ENCODE results near the gene NCBP2.

Gene NCBP2

DNA sequence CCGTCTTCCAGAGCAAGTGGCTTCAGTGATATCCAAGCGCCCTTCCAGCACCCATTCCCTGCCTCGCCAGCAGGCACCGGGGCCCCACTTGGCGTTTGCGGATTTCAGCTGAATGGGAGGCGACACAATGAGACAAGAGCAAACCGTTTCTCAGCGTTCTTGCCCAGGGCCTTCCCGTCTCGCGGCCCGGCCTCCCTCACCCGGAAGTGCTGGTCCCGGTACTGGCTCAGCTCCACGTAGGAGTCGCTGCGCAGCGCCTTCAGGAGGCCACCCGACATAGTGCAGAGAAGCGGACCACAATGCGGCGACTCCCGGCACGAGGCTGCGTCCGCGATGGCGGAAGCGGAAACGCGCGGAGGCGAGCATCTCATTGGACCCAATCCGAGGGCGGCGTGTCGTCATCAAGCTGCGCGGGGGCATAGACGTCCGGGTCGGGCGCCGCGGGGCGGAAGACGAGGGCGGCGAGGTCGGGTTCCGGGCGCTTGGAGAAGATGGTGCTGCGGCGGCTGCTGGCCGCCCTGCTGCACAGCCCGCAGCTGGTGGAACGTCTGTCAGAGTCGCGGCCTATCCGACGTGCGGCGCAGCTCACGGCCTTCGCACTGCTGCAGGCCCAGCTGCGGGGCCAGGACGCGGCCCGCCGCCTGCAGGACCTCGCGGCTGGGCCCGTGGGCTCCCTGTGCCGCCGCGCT is at the start of gene NCBP2:
TSS of gene NCBP2 (minus strand) at position 303 of the 689 bp plus-strand sequence. CDS start at position 278, 25 bp downstream.
- no peak for FAIRE-seq

DNA sequence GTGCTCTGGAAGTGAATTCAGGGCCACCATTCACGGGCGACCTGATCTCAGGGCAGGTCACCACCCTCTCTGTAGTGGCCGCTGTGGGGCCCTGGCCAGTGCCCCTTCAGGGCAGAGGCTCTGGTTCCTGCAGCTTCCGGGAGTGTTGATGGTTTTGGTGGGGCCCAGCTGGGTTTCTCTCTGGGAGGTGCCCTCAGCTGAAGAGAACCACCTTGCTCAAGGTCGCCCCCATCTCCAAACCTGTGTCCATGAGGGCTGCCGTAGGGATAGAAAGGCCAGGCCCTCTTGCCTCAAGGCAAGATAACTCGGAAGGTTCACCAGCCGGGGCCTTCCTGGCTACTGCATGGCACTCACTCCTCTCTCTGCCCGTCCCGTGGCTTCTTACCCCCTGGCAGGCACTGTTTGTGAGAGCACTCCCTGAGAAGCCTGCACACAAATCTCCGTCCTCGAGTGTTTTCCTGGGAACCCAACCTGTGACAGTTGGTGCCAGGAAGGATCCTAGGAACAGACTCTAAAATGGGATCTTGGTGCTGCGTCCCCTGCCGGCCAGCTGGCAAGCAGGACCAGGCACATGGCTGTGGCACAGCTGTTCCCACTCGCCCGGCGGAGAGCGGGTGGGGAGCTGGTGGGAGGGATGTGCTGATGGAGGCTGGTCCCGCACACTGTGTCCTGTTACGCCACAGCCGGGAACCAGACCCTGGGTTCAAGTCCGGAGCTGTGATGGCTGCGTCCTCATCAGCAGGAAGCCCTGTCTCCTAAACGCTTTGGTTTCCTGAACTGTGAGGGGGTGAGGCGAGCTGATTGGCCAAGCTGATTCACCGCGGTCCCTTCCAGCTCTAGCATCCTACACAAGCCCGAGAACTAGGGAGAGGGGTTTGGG is 49.5 kb upstream of the NCBP2 start:
- FAIRE-seq: no peak

- no peak for FAIRE-seq
Measured at GRCh38 chr3:196990601-196991007, 48.3 kb upstream of the NCBP2 start.

DNA sequence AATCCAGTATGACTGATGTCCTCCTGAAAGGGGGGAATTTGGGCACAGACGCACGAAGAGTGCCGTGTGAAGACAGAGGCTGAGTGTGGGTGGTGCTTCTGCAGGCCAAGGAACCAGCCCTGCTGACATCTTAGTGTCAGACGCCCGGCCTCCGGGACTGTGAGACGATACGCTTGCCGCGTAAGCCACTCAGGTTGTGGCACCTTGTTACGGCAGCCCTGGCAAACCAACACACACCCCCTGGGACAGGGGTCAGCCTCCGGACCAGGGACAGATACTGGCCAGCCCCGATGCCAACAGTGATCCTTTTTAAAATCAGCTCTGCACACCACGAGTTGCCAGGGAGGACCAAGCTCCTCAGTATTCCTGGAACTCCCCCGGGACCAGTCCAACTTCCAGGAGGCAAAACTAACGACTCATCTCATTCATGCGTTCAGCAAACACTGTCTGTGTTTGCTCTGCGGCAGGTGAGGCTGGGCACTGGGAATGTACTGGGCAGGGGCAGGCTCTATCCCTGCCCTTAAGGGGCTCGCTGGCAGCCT is 47.5 kb upstream of the NCBP2 start:
- FAIRE-seq: no peak

GRCh38 chr3:196988241-196989029 is 46.1 kb upstream of the NCBP2 start:
- FAIRE-seq: no peak

- no peak for FAIRE-seq
Measured at GRCh38 chr3:196987022-196987421, 44.7 kb upstream of the NCBP2 start.

DNA sequence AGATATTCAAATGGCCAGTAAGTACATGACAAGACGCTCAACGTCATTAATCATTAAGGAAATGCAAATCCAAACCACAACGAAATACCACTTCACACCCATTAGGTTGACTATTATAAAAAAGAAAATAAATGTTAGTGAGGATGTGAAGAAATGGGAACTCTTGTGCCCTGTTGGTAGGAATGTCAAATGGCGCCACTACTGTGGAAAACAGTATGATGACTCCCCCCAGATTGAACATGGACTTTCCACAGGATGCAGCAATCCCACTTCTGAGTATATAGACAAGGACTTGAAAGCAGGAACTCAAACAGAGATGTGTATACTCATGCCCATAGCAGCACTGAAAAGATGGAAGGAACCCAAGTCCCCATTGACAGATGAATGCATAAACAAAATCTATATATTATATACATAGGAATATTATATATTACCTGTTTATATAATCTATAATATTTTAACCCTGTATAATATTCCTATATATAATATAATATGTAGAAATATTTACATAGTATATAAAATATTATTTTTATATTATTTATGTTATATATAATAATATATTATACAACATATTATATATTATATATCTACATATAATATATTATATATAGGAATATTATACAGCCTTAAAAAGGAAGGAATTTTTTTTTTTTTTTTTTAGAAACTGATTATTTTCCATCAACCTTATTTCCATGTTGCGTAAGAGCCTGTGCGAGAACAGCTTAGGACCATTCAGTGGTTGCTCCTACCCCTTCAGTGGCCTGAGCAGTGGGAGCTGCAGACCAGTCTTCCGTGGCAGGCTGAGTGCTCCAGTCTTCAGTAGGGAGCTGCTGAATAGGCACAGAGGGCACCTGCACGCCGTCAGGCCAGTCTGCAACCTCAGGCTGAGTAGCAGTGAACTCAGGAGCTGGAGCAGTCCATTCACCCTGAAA is 43.9 kb upstream of the NCBP2 start:
- peak; percentile 86 for FAIRE-seq

DNA sequence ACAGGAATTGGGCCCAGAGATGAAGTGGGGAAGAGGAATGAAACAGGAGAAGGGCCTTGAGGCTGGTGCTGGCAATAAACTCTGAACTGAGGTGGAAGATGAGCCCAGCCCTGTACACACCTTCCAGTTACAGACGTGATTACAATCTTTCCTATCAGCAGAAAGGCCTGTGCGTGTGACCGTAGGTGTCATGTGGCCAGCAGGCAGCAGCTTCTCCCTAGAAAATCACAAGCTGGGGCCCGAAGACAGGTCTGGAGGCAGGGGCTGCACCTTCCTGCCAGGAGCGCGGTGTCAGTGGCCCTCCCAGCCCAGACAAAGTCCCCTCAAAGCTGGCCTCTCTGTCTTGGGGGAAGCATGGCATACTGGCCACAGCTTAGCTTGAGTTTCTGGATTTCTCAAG is 43.0 kb upstream of the NCBP2 start:
- FAIRE-seq: no peak

- no peak for FAIRE-seq
Measured at GRCh38 chr3:196983186-196983585, 40.9 kb upstream of the NCBP2 start.

DNA sequence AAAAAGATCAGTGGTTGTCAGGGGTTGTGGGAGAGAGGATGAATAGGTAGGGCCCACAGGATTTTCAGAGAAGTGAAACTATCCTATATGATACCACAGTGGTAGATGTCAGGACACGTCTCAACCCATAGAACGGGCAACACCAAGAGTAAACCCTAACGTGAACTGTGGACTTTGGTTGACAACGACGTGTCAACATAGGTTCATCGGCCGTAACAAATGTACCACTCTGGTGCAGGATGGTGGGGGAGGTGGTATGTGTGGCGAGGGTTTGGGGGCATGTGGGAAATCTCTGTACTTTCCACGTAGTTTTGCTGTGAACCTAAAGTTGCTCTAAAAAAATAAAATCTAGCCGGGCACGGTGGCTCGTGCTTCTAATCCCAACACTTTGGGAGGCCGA is 39.3 kb upstream of the NCBP2 start:
- no peak for FAIRE-seq

- no peak for FAIRE-seq
Measured at GRCh38 chr3:196979545-196979944, 37.2 kb upstream of the NCBP2 start.

DNA sequence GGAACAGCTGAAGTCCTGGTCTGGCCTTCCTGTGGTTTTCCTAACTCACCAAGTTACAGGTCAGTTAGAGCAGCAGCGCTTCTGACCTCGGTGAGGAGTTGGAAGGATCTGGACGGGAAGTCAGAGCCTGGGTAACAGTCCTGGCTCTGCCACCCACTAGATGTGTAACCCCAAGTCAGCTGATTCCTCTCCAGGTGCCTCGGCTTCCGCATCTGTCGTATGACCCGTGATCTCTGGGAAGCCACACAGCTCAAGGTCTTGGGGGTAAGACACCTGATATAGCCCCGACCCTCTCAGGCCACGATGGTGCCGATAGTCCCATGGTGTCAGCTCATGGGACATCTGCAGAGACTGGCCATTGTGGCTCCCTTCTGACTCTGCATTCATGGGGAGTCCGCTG is 34.6 kb upstream of the NCBP2 start:
- FAIRE-seq: no peak

DNA sequence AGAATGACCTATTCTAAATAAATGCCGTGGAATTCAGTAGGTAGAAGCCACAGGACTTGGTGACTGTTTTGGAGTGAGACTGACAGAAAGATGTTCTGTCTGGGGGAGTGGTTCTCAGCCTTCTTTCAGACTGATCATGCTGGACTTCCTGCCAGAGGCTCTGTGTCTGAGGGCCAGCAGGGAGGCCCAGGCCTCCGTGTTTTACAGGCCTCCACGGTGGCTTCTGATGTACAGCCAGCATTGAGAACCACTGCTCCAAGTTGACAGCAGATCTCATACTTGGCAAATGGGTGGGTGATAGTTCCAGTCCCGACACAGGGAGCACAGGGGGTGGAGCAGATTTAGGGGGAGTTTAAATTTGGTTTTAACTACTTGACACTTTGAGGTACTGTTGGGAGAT is 33.0 kb upstream of the NCBP2 start:
- FAIRE-seq: no peak

GRCh38 chr3:196974661-196975060 is 32.3 kb upstream of the NCBP2 start:
- FAIRE-seq: no peak

DNA sequence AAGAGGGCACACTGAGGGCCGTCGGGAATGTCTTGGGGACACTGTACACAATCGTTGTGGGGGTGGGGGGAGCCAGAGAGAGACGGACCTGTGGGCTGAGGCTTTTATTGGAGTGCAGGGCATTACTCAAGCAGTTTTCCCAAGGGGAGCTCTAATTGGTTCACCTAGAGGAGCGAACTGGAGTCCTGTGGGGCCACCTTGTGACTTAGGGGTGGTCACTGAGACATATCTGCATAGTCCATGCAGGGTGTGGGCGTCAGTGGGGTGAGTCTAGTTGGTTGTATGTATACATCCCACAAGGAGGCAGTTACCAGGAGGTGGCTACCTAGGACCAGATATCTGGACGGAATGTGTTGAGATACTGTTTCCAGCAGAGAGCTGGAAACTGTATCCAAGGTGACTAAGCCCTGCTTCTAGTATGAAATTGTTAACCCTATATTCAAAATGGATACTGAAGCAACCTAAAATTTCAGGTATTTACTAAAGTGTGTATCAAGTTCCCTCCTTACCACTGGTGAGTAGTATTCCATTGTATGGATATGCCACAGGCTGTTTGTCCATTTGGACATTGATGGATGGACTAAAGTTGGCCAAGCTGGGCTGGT is 28.9 kb upstream of the NCBP2 start:
- FAIRE-seq: no peak

- FAIRE-seq: no peak
Measured at GRCh38 chr3:196970547-196971093, 28.3 kb upstream of the NCBP2 start.

- FAIRE-seq: no peak
Measured at GRCh38 chr3:196969660-196970546, 27.6 kb upstream of the NCBP2 start.

DNA sequence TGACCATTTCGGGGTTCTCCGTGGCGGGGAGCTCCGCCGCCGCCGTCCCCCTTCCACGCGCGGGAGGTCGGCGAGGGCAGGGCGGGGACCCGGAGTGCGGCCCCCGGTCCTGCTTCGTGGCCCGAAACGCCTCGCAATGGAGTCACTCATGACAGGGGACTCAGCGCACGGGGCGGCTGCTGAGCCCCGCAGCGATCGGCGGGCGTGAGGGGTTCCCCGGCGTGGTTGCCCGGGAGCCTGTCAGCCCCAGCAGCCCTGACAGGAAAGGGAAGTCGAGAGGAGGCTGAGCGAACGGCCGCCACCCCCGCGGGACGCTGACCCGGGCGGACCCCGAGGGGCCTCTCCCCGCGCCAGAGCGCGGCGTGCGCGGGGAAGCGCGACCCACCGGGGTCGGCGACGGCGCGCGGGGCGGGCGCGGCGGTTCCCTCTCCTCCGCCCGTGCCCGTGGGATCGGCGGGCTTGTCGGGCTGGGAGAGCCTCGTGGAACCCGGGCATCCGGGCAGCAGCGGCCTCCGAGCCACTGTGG is 26.9 kb upstream of the NCBP2 start:
- no peak for FAIRE-seq

DNA sequence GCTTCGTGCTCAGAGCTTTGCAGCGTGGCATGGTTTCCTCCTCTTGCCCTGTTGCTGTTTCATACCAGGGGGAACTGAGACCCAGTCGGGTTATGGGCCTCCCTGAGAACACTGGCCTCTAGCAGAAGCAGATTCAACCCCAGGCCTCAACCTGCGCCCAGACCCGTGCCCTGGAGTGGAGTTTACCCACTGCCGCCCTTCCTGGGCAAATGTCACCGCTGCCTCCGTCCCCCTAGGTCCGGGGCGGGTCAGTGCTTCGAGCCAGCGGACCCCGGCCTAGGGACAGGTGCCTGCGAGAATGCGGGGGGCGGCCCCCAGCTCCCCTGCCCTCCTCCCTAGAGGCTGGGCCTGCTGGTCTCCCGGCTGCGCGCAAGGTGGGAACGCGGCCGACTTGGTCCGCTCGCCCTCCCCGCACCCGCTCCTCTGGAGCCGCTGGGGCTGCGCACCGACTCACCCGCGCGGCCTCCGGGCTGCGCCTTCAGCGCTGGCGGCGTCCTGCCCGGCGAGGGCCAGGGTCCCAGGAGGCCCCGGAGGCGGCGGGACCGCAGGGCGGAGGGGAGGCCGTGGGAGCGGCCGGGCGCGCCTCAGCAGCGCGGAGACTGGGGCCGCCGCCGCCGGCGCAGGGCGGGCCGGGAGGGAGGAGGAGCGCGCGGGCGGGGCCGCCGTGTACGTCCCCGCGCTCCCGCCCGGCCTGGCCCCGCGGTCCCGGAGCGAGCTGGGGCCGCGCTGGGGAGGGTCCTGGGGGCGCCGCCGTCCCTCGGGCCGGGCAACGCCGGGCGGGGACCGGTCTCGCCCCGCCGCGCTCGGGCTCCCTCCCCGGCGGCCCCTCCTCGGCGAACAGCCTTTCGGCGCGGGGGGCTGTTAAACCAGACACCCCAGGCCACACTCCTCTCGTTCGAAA is 26.2 kb upstream of the NCBP2 start, which contains the start of gene PIGZ:
TSS of gene PIGZ (minus strand) at position 601 of the 901 bp plus-strand sequence. CDS start 16,802 bp downstream, outside the sequence.
- no peak for FAIRE-seq
